GM23338 (cell line): ENCODE measurements around the gene BYSL. TPM values are rescaled to one million over a fixed set of nuclear protein-coding genes. Genes with fewer than 3 reads are reported as not detected.

Experiments used
- ATAC-seq: fragments of 200-7000 bp; cut with Tn5 transposase; 3 replicates; pipeline ENCODE4 v1.9.1; 2020
- DNase-seq: peaks from one replicate; pipeline ENCODE4 v3.0.0-alpha.2; 2015; ENCODE audit warnings: low spot score
- H2AFZ ChIP-seq: fragments of 200-600 bp; sonication (generic); 2 replicates; pipeline ENCODE4 v1.8.0; 2016; ENCODE audit warnings: antibody characterized with exemption, mild to moderate bottlenecking, moderate library complexity
- H3F3A ChIP-seq: fragments of 200-600 bp; sonication (generic); replicated peaks from 2 replicates; pipeline ENCODE4 v1.8.0; 2017; ENCODE audit warnings: antibody characterized with exemption, mixed run types, low read depth
- H3K27ac ChIP-seq: fragments of 200-600 bp; sonication (generic); 2 replicates; pipeline ENCODE4 v1.6.1; 2016; ENCODE audit warnings: low read depth
- H3K27me3 ChIP-seq: fragments of 200-600 bp; sonication (generic); 2 replicates; pipeline ENCODE4 v1.8.0; 2016; ENCODE audit warnings: mild to moderate bottlenecking, mixed run types, moderate library complexity; ENCODE audit not compliant: insufficient read depth
- H3K36me3 ChIP-seq: fragments of 200-600 bp; sonication (generic); 2 replicates; pipeline ENCODE4 v1.8.0; 2016; ENCODE audit warnings: mild to moderate bottlenecking; ENCODE audit not compliant: insufficient read depth
- H3K4me1 ChIP-seq: fragments of 200-600 bp; sonication (generic); 2 replicates; pipeline ENCODE4 v1.8.0; 2016; ENCODE audit warnings: mild to moderate bottlenecking, moderate library complexity; ENCODE audit not compliant: insufficient read depth
- H3K4me2 ChIP-seq: fragments of 200-600 bp; sonication (generic); 2 replicates; pipeline ENCODE4 v1.7.1; 2017; ENCODE audit warnings: mixed run types
- H3K4me3 ChIP-seq: fragments of 200-600 bp; sonication (generic); 2 replicates; pipeline ENCODE4 v1.6.1; 2016; ENCODE audit warnings: mixed run types
- H3K79me2 ChIP-seq: fragments of 200-600 bp; sonication (generic); replicated peaks from 2 replicates; pipeline ENCODE4 v1.8.0; 2017; ENCODE audit warnings: mild to moderate bottlenecking; ENCODE audit not compliant: insufficient read depth
- H3K9me2 ChIP-seq: fragments of 200-600 bp; sonication (generic); 2 replicates; pipeline ENCODE4 v1.8.0; 2017; ENCODE audit not compliant: insufficient read depth
- H4K20me1 ChIP-seq: fragments of 200-600 bp; sonication (generic); replicated peaks from 2 replicates; pipeline ENCODE4 v1.8.0; 2017; ENCODE audit warnings: mild to moderate bottlenecking; ENCODE audit not compliant: insufficient read depth
- H3K27ac Mint-ChIP-seq: 2 replicates; pipeline ENCODE4 v1.8.0; 2020; ENCODE audit warnings: inconsistent platforms, mild to moderate bottlenecking, moderate library complexity, mixed read lengths
- H3K27me3 Mint-ChIP-seq: 3 replicates; pipeline ENCODE4 v1.8.0; 2022; ENCODE audit warnings: low read depth, mild to moderate bottlenecking, moderate library complexity, mixed read lengths, inconsistent platforms; ENCODE audit not compliant: insufficient read depth, poor library complexity
- H3K36me3 Mint-ChIP-seq: 3 replicates; pipeline ENCODE4 v1.8.0; 2021; ENCODE audit warnings: low read depth, mild to moderate bottlenecking, inconsistent platforms, moderate library complexity, mixed read lengths
- H3K4me1 Mint-ChIP-seq: 3 replicates; pipeline ENCODE4 v1.8.0; 2020; ENCODE audit warnings: mild to moderate bottlenecking, inconsistent platforms, mixed read lengths
- H3K4me3 Mint-ChIP-seq: 3 replicates; pipeline ENCODE4 v1.8.0; 2021; ENCODE audit warnings: moderate library complexity, mild to moderate bottlenecking, inconsistent platforms, mixed read lengths
- H3K9me3 Mint-ChIP-seq: 3 replicates; pipeline ENCODE4 v1.8.0; 2020; ENCODE audit warnings: moderate library complexity, mild to moderate bottlenecking, inconsistent platforms, mixed read lengths
- POLR2AphosphoS5 ChIP-seq: IDR thresholded peaks from 2 replicates; pipeline ENCODE4 v1.6.1; 2016; ENCODE audit warnings: antibody characterized with exemption, low read depth
- ZNF462 ChIP-seq: fragments of 250-450 bp; sonication (Bioruptor Pico); IDR thresholded peaks from 2 replicates; pipeline ENCODE4 v1.5.0; 2020; ENCODE audit warnings: mild to moderate bottlenecking, moderate library complexity
- polyA plus RNA-seq: library from polyadenylated mRNA; unstranded; fragments of >200 nt; fragmentation: Nextera tagmentation; extraction: Ambion mirVana; gene quantifications from 2 replicates; pipeline ENCODE4 v1.2.1, GENCODE V29; 2016
- total RNA-seq: library from RNA; depleted of rRNA; stranded (reverse); fragments of >200 nt; shearing (Covaris generic); gene quantifications from 2 replicates; pipeline ENCODE4 v1.2.3, GENCODE V29; 2014

The BYSL gene
- total and polyA plus RNA-seq, 2 experiments from 2014 or later = 33.7 to 35.3 TPM

GRCh38 chr6:41894366-41895299, 26.7 kb upstream of the BYSL start:
- no peaks in the 10 kb centered on the region for H3K9me3 Mint-ChIP-seq

More at GRCh38 chr6:41894366-41895299, 26.7 kb upstream of the BYSL start:
- Histone ChIP-seq H3K79me2 (peaks cover 39% of the 10 kb centered on the region), H3K27me3 (no peaks in the 10 kb centered on the region), H2AFZ (peak overlapping the region; percentile 83; the same call in 1 of the 2 replicates), H3K4me3 (peak overlapping the region; percentile 58), H3K9me2 (no peaks in the 10 kb centered on the region), H3K27ac (peak overlapping the region; percentile 94), H3K36me3 (no peaks in the 10 kb centered on the region), H3F3A (peaks cover 7% of the 10 kb centered on the region; the same call in 1 of the 2 replicates), H4K20me1 (no peaks in the 10 kb centered on the region), H3K4me1 (peaks cover 26% of the 10 kb centered on the region), H3K4me2 (peak overlapping the region; percentile 98)
- TF ChIP-seq POLR2AphosphoS5 = 0 out of 2 replicates have a peak, but pooled peaks have one; percentile 22
- no peak for TF ChIP-seq ZNF462 (CRISPR knock-in tag)
- Mint-ChIP-seq H3K4me1 (peaks cover 14% of the 10 kb centered on the region; the same call in 2 of the 3 replicates), H3K27ac (no peak overlapping the region), H3K4me3 (no peak overlapping the region), H3K36me3 (no peaks in the 10 kb centered on the region), H3K27me3 (no peaks in the 10 kb centered on the region)
- DNase-seq = peak; percentile 61
- peak; percentile 63 for ATAC-seq
